ENCODE data around the gene ZIC5.

The ZIC5 gene

GRCh38 chr13:99926014-99926731, 45.4 kb downstream of the ZIC5 start:
- H3K4me3 ChIP-seq (replicated peaks; ENCODE audit: low read depth, low read length): no peak overlapping the region
- DNase-seq (ENCODE audit: low read depth): peak; percentile 3
- no peak for TF ChIP-seq CTCF (IDR thresholded peaks at IDR 0.05; ENCODE audit: low read length, missing control alignments)

GRCh38 chr13:99923877-99924582, 47.5 kb downstream of the ZIC5 start:
- no peak for DNase-seq (ENCODE audit: low read depth)
- TF ChIP-seq CTCF (IDR thresholded peaks at IDR 0.05; ENCODE audit: low read length, missing control alignments): no peak
- no peak overlapping the region for H3K4me3 ChIP-seq (replicated peaks; ENCODE audit: low read depth, low read length)

- H3K4me3 ChIP-seq (replicated peaks; ENCODE audit: low read depth, low read length): no peak overlapping the region
- no peak for TF ChIP-seq CTCF (IDR thresholded peaks at IDR 0.05; ENCODE audit: low read length, missing control alignments)
- DNase-seq (ENCODE audit: low read depth): no peak
These were observed 48.7 kb downstream of the ZIC5 start for GRCh38 chr13:99922631-99923404.

- DNase-seq (ENCODE audit: low read depth): no peak
- no peak for TF ChIP-seq CTCF (IDR thresholded peaks at IDR 0.05; ENCODE audit: low read length, missing control alignments)
- H3K4me3 ChIP-seq (replicated peaks; ENCODE audit: low read depth, low read length): no peak overlapping the region
These were observed 52.4 kb downstream of the ZIC5 start for GRCh38 chr13:99919132-99919531.

- no peak overlapping the region for H3K4me3 ChIP-seq (replicated peaks; ENCODE audit: low read depth, low read length)
- DNase-seq (ENCODE audit: low read depth): peak; percentile 80
- TF ChIP-seq CTCF (IDR thresholded peaks at IDR 0.05; ENCODE audit: low read length, missing control alignments): peak; percentile 100
These were observed 55.0 kb downstream of the ZIC5 start for GRCh38 chr13:99916366-99917103.

- DNase-seq (ENCODE audit: low read depth): no peak
- TF ChIP-seq CTCF (IDR thresholded peaks at IDR 0.05; ENCODE audit: low read length, missing control alignments): no peak
- H3K4me3 ChIP-seq (replicated peaks; ENCODE audit: low read depth, low read length): no peak overlapping the region
These were observed 58.4 kb downstream of the ZIC5 start for GRCh38 chr13:99913167-99913566.

Data from fibroblast of pulmonary artery (primary cell).